Prostate gland (tissue), 2 donors: ENCODE results near the gene KRT78.

Experiments
- POLR2A ChIP-seq: fragments of 450-650 bp; IDR thresholded peaks from one replicate; pipeline ENCODE4 v1.6.1; 2016; ENCODE audit warnings: antibody characterized with exemption, mild to moderate bottlenecking
- TF ChIP-seq, protein P1 (sequence below), 4 experiments: fragments of 200-600 bp in 2 of 4; fragments of 450-650 bp in 2 of 4; sonication (generic) in 2 of 4; IDR thresholded peaks; 1 replicate in 3 of 4; 2 replicates in 1 of 4; pipeline ENCODE4 v1.5.1; 2016 to 2019; ENCODE audit warnings: antibody characterized with exemption in 4 of 4, mild to moderate bottlenecking in 2 of 4, moderate library complexity in 2 of 4

DNA sequence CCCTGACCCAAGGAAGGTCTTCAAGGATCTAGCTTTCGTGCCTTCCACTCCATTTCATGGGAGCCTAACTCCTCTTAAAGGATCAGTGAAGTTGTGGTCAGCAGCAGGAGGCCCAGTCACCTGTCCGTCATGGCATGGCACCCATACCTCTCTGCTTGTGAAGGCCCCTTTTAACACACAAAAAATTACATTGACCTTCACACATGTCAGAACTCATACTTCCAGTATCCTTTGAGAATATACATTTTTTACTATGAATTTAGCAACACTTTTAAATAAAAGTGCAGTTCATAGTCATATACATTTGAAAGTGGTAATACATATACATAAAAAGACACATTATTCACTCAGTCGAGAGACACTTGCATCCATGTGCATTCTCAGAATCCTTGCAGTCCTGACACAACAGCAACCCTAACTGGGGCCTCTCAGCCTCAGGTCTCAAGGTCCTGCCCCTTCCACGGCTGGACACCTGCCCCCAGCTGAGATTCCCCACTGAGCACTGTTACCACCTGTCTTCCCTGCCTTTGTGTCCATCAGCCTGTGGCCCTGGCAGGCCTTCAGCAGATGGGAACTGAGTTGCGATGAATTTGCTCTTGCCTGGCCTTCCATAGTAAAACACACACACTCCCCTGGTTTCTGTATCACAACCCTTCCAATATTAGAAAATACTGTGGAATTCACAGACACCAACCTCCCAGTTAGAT is 49.1 kb downstream of the KRT78 start:
- TF ChIP-seq, protein P1, sequence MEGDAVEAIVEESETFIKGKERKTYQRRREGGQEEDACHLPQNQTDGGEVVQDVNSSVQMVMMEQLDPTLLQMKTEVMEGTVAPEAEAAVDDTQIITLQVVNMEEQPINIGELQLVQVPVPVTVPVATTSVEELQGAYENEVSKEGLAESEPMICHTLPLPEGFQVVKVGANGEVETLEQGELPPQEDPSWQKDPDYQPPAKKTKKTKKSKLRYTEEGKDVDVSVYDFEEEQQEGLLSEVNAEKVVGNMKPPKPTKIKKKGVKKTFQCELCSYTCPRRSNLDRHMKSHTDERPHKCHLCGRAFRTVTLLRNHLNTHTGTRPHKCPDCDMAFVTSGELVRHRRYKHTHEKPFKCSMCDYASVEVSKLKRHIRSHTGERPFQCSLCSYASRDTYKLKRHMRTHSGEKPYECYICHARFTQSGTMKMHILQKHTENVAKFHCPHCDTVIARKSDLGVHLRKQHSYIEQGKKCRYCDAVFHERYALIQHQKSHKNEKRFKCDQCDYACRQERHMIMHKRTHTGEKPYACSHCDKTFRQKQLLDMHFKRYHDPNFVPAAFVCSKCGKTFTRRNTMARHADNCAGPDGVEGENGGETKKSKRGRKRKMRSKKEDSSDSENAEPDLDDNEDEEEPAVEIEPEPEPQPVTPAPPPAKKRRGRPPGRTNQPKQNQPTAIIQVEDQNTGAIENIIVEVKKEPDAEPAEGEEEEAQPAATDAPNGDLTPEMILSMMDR (IDR thresholded peaks at IDR 0.05), result no peak
- TF ChIP-seq POLR2A, result no peak
